SK-N-SH (cell line): ENCODE measurements around the gene KMT2E.
"Not testable (repeated sequence)": the region's sequence is repeated elsewhere in the genome, so short reads cannot be mapped to it uniquely, and the experiment has no call there.

ENCODE experiments used
- CTCF ChIP-seq: fragments of 200-600 bp; sonication (generic); IDR thresholded peaks from 2 replicates; pipeline ENCODE4 v1.6.1; 2017; ENCODE audit warnings: antibody characterized with exemption, mild to moderate bottlenecking, moderate library complexity
- EP300 ChIP-seq, 2 experiments: IDR thresholded peaks; 2 replicates each; pipeline versions ENCODE4 v1.4.0 to v1.6.1; 2012; ENCODE audit warnings: borderline replicate concordance in 1 of 2, low read depth in 1 of 2, low read length in 1 of 2
- EZH2phosphoT487 ChIP-seq: fragments of 200-600 bp; sonication (generic); IDR thresholded peaks from 2 replicates; pipeline ENCODE4 v1.6.1; 2017; ENCODE audit warnings: low read depth, mixed run types, mild to moderate bottlenecking, antibody characterized with exemption, moderate library complexity, borderline replicate concordance
- FOSL2 ChIP-seq: IDR thresholded peaks from 2 replicates; pipeline ENCODE4 v1.4.0; 2012; ENCODE audit warnings: low read depth, mild to moderate bottlenecking, moderate library complexity, borderline replicate concordance
- MAX ChIP-seq: IDR thresholded peaks from 2 replicates; pipeline ENCODE4 v1.4.0; 2012; ENCODE audit warnings: low read depth
- MEF2A ChIP-seq: IDR thresholded peaks from 2 replicates; pipeline ENCODE4 v1.4.0; 2012; ENCODE audit warnings: low read depth, borderline replicate concordance
- NFIC ChIP-seq: IDR thresholded peaks from 2 replicates; pipeline ENCODE4 v1.4.0; 2012; ENCODE audit warnings: borderline replicate concordance
- PBX3 ChIP-seq: IDR thresholded peaks from 2 replicates; pipeline ENCODE4; 2012
- POLR2AphosphoS5 ChIP-seq: IDR thresholded peaks from 2 replicates; pipeline ENCODE4 v1.6.1; 2012; ENCODE audit warnings: low read depth, low read length
- RCOR1 ChIP-seq: fragments of 150-350 bp; IDR thresholded peaks from 2 replicates; pipeline ENCODE4 v1.6.1; 2017; ENCODE audit warnings: antibody characterized with exemption, low read length
- REST ChIP-seq: IDR thresholded peaks from 2 replicates; pipeline ENCODE4 v1.6.1; 2012; ENCODE audit warnings: mild to moderate bottlenecking, low read depth, low read length, moderate library complexity
- RFX5 ChIP-seq: IDR thresholded peaks from 2 replicates; pipeline ENCODE4 v1.6.1; 2012; ENCODE audit warnings: mild to moderate bottlenecking, improper control_type of control experiment, low read length
- SMC3 ChIP-seq: IDR thresholded peaks from 2 replicates; pipeline ENCODE4 v1.6.1; 2012; ENCODE audit warnings: low read depth, low read length, improper control_type of control experiment
- USF2 ChIP-seq: fragments of 150-350 bp; IDR thresholded peaks from 2 replicates; pipeline ENCODE4 v1.6.1; 2017; ENCODE audit warnings: antibody characterized with exemption, low read length, low read depth, borderline replicate concordance

GRCh38 chr7:105005006-105005405, 9.0 kb upstream of the KMT2E start:
- TF ChIP-seq USF2; CTCF; POLR2AphosphoS5; MAX; EZH2phosphoT487; RFX5; RCOR1; FOSL2; MEF2A; NFIC; EP300 (IDR thresholded peaks at IDR 0.05; ENCODE audit: borderline replicate concordance in 1 of 2, low read depth in 1 of 2, low read length in 1 of 2); PBX3; REST; SMC3: not testable (repeated sequence)
